ENCODE data around the gene EDEM3.
"Not testable (repeated sequence)": the region's sequence is repeated elsewhere in the genome, so short reads cannot be mapped to it uniquely, and the experiment has no call there.

Gene EDEM3, protein sequence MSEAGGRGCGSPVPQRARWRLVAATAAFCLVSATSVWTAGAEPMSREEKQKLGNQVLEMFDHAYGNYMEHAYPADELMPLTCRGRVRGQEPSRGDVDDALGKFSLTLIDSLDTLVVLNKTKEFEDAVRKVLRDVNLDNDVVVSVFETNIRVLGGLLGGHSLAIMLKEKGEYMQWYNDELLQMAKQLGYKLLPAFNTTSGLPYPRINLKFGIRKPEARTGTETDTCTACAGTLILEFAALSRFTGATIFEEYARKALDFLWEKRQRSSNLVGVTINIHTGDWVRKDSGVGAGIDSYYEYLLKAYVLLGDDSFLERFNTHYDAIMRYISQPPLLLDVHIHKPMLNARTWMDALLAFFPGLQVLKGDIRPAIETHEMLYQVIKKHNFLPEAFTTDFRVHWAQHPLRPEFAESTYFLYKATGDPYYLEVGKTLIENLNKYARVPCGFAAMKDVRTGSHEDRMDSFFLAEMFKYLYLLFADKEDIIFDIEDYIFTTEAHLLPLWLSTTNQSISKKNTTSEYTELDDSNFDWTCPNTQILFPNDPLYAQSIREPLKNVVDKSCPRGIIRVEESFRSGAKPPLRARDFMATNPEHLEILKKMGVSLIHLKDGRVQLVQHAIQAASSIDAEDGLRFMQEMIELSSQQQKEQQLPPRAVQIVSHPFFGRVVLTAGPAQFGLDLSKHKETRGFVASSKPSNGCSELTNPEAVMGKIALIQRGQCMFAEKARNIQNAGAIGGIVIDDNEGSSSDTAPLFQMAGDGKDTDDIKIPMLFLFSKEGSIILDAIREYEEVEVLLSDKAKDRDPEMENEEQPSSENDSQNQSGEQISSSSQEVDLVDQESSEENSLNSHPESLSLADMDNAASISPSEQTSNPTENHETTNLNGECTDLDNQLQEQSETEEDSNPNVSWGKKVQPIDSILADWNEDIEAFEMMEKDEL

DNA sequence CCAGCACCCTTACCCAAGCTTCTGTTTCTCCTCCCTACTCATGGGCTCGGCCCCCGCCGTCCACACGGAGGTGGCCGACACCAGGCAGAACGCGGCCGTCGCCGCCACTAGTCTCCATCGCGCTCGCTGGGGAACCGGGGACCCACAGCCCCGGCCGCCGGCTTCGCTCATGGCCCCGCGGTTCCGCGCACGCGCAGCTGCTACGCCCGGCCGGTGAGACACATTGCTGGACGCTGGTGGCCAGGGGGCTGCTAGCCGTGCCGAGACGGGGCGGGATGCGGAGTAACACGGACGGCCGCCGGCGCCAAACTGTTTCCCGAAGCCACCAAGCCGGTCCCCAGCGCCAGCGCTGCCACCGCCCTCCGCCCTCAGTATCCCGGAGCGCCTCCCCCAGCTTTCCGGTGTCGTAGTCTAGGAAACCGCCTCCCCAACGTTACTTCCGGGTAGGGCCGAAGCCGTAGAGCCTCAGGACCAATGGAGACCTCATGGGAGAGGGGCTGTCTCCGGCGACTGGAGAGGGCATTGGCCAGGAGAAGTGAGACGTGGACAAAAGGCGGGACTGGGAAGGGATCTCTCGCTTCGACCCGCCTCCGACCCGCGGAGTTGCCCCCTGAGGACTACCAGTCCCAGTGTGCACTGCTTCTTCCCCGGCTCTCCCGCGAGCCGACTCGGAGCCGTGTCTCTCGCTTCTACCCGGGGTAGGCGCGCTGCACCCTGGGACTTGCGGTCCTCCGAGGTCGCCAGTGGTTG lies at the start of gene EDEM3:
Gene EDEM3 (minus strand): TSS at position 383 of the 750 bp plus-strand sequence. CDS start 212 bp downstream, at position 171.
- DNase-seq: peak; percentile 100

DNA sequence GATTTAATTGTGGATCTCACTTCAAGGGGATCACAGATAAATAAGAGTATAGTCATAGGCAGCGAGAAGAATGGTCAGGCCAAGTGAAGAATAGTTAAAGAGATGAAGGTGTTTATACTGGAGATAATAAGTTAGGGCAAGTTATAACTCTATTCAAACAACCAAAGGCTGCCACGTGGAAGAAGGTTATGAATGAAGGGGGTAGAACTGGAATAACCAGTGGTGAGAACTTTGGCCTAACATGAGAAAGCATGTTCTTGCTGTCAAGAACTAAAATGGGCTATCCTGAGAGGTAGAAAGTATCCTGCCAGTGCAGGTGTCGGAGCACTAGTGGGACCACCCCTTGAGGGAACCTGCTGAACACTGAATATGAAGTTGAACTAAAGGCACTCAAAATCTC lies 49.6 kb upstream of the EDEM3 start:
- no peak for DNase-seq

DNA sequence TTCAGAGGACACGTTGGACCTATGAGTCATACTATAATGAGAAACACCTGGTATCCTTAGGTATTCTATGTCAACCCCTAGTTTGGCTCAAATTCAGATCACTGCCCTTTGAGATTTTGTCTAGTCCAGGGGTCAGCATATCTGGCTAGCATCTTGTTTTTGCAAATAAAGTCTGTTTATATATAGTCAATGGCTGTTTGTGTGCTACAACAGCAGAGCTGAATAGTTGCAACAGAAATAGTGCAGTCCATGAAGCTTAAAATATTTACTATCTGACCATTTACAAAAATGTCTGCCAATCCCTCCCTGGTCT lies 48.5 kb upstream of the EDEM3 start:
- no peak for DNase-seq

DNA sequence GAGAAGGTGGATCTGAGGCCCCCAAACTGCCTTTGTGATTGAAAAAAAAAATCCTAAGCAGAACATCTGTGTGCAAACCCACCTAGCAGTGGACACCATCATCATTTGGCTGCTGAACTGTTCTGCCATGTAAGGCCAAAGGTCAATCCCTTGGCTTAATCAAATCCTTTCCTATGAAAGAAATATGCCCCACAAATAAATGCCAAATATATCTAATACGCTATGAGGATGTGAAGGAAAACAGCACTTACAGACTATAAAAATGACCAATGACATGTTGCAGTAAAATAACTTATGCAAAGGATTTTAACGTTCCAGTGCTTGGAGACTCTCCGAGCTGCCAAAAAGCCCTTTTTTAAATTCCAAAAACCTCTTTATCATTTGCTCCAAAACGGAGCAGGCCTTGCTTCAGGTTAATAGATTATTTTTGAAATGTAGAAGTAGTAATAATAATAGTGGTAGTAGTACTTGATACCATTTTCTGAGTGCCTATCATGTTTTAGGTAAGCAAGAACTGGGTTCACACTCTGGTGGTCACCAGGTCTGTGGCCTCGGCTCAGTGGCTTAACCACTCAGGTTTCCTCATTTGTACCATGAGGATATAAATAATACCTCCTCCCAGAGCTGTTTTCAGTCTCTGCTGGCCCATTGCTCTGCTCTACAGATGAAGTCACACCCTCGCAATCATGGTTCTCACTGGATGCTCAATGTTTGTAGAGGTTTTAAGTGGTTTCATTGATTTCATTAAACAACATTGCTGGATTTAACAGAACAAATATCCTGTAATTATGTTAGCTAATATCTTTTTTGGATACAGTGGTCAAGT lies 47.9 kb upstream of the EDEM3 start:
- DNase-seq: no peak

DNA sequence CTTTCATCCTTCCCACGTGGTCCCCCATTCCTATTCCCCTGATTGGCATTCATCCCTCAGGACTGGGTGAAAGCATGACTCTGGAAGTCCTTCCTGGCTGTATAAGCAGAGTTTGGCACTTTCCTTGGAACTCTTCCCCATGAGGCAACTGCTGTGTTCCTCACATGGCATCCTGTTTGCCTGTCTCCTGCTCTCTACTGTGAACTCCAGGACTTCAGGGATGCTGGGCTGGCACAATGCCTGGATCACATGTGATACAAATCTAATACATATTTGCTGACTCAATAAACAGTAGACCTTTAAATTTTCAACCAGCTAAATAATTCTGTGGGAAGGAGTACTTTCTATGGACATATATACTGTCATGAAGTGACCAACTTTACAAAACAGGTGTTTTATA lies 46.8 kb upstream of the EDEM3 start:
- no peak for DNase-seq

DNA sequence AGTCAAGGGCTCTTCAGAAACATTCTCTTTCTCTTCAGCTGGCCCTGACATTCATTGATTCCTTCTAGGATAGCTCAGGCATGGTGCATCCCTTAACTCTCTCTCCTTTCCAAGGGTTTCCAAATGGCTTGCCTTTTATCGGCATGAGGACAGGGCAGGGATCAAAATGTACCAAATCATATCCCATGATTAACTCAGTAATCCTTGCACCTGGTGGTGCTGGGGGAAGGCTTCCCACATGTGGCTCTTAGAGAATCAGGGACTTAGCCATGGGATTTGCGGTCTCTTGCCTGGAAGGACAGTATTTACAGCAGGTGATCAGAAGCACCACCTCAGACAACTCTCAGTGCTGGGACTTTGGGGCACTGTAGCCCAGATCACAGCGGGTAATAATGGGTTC lies 46.2 kb upstream of the EDEM3 start:
- no peak for DNase-seq

DNA sequence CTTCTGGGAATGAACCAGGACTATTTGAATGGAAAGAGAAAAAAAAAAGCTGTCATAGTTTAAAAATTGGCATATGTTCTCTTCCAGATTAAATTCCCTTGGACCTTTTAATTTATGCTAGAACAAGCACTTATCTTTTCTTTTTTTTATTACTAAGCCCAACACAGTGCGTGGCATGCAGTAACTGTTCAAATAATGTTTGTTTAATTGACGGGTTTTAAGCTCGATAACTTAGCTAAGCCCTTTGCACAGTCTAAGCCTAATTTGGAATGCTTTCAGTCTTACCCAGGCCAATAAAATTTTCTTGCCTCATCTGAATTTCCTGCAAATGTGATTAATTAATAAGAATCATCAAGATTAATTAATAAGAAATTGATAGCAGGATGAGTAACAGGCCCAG lies 39.3 kb upstream of the EDEM3 start:
- no peak for DNase-seq

DNA sequence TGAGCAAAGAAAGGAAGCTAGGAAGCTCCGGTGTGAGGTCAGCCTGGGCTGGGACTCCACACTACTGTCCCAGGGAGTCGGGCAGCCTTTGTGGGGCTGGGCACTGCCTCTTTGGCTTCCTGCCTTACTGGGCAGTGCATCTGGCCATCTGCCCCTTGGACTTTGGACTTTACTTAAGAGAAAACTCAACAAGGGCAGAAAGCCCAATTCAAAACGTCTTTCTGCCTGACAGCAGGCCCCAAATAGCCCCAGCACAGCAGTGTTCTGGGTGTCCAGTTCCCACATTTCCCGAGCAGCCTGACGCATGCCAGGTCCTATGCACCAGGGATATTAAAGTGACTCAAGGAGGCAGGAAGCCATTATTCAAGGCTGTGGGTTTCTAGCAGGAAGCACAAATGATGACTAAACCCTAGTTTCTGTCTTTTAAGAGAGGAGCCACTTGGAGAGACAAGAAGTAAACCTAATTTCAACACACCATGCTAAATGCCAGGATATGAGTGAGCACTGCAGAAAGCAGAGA lies 37.9 kb upstream of the EDEM3 start:
- DNase-seq: no peak

DNA sequence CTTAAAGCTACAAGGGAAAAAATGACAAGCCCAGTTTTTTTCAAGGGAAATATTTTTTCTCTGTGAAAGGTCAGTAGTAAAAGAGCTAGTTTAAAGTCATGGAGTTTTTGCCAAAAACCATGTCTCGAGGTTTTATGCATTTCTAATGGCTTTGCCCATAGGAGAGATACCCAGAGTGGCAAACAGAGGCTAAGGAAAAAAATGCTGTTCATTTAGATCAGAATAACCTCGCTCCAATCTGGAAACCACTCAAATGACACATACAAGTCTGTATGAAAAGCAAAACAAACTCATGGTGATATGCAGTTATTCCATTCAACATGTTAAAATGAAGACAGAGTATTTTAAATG lies 36.9 kb upstream of the EDEM3 start:
- no peak for DNase-seq

DNA sequence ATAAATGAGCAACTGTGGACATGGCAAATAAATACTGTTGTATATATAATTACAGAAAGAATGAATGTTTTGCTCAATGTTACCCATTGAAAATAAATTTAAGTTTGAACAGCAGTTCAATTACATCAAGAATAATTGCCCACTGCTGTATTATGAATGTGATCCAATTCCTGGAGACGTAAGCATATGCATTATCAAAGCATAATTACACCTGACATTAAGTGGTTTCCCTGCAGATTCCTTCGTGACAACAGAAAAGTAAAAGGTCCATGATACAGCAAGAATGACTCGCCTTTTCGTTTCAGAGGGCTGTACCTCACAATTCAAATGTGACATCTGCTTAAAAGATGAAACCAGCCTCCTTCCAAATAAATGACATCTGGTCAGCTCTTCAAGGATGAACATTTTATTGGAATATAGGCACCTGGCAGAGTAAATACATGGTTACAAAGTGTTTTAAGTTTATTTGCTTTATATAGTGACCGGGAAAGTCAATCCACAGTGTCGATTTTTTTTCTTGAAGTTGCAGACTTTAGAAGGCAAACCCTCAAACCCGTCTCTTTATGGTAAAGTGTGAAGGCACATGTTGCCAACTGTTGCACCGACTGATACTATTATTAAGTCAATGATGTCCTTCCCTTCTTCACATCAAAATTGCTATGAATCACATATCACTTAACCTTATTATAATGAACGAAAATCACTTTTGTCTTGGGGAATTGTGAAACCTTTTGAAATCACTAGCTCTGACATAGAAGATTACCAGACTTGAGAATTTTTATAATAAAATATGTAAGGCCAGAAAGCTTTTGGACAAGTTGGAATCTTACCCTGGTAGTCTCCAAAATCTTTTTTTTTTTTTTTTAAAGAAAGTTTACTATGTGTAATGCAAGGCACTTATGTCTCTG lies 36.2 kb upstream of the EDEM3 start:
- DNase-seq: no peak

DNA sequence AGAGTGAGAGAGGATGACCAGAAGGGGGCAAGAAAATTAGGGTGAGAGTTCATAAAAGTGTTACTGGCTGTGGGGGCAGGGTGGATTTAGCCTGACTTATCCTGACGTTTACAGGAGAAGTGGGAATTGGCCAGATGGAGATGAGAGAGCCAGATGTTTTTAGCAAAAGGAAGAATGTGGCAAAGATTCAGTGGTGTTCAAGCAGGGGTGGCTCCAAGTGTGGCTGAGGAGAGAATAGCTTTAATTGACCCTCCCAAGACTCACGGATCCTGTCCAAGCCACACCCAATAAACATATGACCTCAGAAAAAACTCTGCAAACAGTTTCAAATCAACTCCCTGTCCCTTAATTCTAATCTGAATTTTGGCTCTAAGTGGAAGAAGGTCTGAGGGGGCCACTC lies 35.2 kb upstream of the EDEM3 start:
- no peak for DNase-seq

DNA sequence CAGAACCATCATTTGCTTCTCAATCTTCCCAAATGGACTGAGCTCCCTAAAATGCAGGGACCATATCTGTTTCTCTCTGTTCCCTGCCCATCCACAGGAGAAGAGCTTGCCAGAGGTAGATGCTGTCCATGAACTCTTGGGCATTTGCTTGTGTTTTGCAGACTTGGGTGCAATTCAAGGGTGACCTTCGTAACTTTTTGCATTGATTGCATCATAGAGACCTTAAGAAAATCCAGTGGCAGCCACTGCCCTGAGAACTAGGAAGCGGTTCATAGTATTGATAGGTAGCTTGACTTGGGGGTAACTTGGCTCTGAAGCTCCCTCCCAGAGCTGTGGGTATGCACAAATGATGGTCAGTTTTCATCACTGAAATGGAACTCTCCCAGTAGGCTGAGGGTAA lies 34.3 kb upstream of the EDEM3 start:
- DNase-seq: no peak

DNA sequence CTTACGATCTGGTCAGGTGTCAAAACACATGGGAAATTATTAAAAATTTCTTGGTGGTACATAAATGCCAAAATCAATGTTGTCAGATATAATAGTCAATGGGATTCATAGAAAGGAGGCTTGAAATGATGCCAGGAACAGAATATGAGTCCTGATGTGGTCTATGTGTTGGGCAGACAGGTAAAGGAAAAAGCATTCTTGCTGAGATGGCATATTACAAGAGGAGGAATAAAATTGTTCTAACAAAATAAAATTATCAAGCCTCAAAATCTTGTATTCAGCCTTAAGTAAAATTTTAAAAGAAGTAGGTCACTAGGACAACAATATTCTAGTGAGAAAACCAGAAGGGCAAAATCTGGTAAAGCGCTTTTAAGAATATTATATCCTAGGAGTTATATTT lies 30.9 kb upstream of the EDEM3 start:
- no peak for DNase-seq

DNA sequence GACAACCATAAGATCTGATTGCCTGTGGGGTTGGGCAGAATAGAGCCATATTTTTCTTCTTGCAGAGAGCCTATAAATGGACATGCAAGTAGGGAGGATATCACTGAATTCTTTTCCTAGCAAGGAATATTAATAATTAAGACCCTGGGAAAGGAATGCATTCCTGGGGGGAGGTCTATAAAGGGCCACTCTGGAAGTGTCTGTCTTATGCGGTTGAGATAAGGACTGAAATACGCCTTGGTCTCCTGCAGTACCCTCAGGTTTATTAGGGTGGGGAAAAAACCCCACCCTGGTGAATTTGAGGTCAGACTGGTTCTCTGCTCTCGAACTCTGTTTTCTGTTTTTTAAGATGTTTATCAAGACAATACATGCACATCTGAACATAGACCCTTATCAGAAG lies 29.1 kb upstream of the EDEM3 start:
- DNase-seq: not testable (repeated sequence)

DNA sequence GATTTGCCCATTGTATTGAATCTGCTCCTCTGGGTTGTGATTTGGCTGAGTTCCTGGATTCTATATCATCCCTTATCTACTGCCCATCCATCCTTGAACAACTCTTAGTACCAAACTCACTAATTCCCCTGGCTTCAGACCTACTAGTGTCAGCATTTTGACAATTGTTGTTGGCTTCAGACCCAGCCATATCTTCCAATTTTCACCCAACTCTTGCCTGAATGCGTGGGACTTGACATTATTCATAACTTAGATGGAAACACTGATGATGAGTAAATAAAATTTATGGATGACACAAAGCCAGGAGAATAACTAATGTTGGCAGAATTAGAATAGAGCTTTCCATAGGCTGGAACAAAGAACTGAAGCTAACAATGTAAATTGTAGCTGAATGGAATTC lies 27.3 kb upstream of the EDEM3 start:
- DNase-seq: no peak

DNA sequence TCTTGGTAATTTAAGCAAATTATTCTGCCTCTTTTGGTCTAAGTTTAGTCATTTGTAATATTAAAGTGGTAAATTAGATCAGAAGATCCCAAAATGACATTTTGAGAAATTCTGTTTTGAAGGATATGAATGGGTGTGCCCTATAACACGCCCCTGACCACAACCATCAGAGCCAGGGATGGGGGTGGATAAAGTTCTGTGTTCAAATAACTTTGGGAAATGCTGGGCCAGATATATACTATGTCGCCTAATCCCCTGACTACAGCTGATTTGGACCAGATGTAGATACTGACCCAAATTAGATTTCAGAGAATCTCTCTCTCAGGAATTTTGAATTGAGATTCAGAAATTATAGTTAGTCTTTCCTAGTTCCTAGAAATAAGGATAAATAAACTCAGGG lies 21.2 kb upstream of the EDEM3 start:
- DNase-seq: no peak

DNA sequence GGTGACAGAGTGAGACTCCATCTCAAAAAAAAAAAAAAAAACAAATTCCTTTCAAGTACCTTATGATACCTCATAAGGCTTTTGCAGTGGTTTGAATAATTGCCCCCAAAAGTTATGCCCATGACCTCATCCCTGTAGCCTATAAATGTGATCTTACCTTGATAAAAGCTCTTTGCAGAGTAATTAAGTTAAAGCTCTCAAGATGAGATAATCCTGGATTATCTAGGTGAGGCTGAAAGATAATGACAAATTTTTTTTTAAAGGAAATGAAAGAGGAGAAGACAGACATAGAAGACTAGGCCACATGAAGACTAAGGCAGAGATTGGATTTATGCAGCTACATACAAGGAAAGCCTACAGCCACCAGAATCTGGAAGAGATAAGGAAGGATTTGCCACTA lies 20.7 kb upstream of the EDEM3 start:
- no peak for DNase-seq

DNA sequence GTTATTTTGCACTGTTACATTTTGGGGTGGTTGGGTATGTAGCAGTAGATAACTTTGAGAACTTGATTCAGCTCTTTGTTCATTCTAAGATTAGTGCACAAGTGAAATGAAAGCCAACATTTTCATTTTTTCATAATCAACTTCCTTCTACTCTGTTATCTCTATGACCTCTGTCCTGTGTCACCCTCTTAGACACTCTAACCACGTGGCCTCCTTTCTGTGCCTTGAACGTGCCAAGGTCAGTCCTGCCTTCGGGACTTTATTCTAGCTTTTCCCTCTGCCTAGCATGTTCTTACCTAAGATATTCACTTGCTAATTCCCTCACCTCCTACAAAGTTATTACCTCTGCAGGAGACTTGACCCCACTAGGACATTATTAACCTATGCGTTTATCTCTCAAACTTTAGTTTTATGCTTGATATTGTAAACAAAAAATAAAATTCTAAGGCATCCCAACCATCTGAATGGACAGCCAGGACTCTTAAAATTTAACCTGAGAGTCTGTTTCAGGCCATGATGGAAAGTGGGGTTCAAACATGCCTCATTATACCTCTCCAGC lies 19.2 kb upstream of the EDEM3 start:
- no peak for DNase-seq

DNA sequence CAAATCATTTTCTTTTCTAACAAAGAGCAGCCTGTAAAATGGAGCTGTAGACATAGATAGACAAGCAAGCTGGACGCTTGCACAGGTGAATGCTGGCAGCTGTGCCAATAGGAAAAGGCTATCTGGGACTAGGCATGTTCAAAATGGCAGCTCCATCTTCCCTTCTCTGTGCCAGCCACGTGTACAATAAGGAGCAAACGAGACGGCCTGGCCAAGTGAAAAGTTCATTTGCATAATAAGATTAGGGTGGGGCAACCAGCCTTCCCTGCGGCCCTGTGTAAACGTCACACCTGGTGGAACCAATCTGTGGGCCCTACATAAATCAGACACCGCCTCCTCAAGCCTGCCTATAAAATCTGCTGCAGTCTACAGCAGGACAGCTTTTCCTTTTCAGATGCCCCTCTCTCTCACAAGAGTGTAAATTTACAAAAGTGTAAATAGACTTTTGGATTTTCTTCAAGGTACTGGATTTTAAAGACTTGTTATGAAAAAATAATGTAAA lies 16.6 kb upstream of the EDEM3 start:
- DNase-seq: peak; percentile 98

DNA sequence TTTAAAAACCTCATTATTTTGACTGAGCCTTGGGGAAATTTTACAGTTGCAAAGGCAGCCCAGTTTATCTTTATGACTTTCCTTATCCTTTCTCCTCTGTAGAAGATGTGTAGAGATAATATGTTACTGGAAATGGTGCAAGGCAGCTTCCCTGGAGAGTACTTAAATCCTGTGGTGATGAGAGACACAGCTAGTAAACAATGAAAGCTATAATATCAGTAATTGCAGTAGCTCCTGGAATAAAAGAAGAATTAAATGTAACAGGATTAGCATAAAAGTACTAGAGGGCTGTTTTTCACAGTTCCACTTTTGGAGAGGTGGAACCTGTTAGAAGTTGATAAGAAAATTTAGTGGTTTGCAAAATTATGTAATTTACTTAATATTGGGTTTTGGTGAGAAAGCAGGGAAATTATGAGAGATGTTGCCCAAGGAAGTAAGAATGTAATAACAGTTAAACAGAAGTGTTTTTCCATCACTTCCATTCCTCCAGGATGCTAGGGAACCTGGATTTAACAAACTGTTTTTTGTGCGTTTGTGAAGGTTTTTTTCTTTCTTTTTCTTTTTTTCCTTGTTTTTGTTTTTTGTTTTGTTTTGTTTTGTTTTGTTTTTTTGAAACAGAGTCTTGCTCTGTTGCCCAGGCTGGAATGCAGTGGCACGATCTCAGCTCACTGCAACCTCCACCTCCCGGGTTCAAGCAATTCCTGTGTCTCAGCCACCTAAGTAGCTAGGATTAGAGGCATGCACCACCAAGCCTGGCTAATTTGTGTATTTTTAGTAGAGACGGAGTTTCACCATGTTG lies 15.7 kb upstream of the EDEM3 start:
- no peak for DNase-seq

Data from NCI-H1048 (cell line).